Lower lobe of right lung (tissue), 2 donors: Measurements from ENCODE around the gene CDK6. TPM values are rescaled to one million over a fixed set of nuclear protein-coding genes. Genes with fewer than 3 reads are reported as not detected.

ENCODE experiments used
- ATAC-seq, 2 donors: fragments of 200-7000 bp; cut with Tn5 transposase; one replicate each; pipeline ENCODE4 v1.9.1; 2020 to 2022; ENCODE audit warnings: mild to moderate bottlenecking in 2 of 2, moderate library complexity in 2 of 2
- DNase-seq: peaks from one replicate; pipeline ENCODE4 v3.0.0-alpha.2; 2020
- H3K27ac ChIP-seq: fragments of 200-600 bp; one replicate; pipeline ENCODE4 v1.8.0; 2022
- H3K27me3 ChIP-seq: fragments of 200-600 bp; one replicate; pipeline ENCODE4 v1.8.0; 2022; ENCODE audit warnings: low read depth
- H3K36me3 ChIP-seq: fragments of 200-600 bp; one replicate; pipeline ENCODE4 v1.8.0; 2022; ENCODE audit warnings: mild to moderate bottlenecking
- H3K4me1 ChIP-seq: fragments of 200-600 bp; one replicate; pipeline ENCODE4 v1.8.0; 2022
- H3K4me3 ChIP-seq: fragments of 200-600 bp; one replicate; pipeline ENCODE4 v1.8.0; 2022; ENCODE audit warnings: mild to moderate bottlenecking
- H3K9me3 ChIP-seq: fragments of 200-600 bp; one replicate; pipeline ENCODE4 v1.8.0; 2022
- CTCF ChIP-seq: fragments of 200-600 bp; IDR thresholded peaks from one replicate; pipeline ENCODE4 v1.8.0; 2022; ENCODE audit warnings: antibody characterized with exemption, mild to moderate bottlenecking
- intact Hi-C: fragments of 100-400 bp; cut with DNase I; formaldehyde crosslinking; loops from one replicate; pipeline ENCODE4 v1.11.0; 2022
- total RNA-seq: library from RNA; stranded (reverse); fragmentation: NEBNext Ultra II Directional; extraction: Animal tissue kit (Norgen Biotek cat#: 25700); gene quantifications from one replicate; pipeline ENCODE4 v1.2.1, GENCODE V29; 2021
- donor health status: DM: no; HTN: yes; CAD: no; lungs with severe emphysema.

CDK6 gene
- total RNA-seq, 1 donor from 2014 or later = 21.7 TPM

- intact Hi-C loops = no loop called here
- DNase-seq (no peak), ATAC-seq (no peak)
- no peaks in the 10 kb centered on the region for H3K36me3 ChIP-seq
- H3K27ac ChIP-seq = no peak overlapping the region
- H3K9me3 ChIP-seq = no peaks in the 10 kb centered on the region
- TF ChIP-seq CTCF = no peak
- no peaks in the 10 kb centered on the region for H3K4me1 ChIP-seq
- no peaks in the 10 kb centered on the region for H3K27me3 ChIP-seq
- no peak overlapping the region for H3K4me3 ChIP-seq
These were observed 14.1 kb upstream of the CDK6 start for GRCh38 chr7:92850516-92850915.

GRCh38 chr7:92849322-92849721 is 12.9 kb upstream of the CDK6 start:
- no peak for ATAC-seq
- Histone ChIP-seq H3K36me3 (no peaks in the 10 kb centered on the region), H3K4me3 (no peak overlapping the region), H3K27me3 (no peaks in the 10 kb centered on the region), H3K9me3 (no peaks in the 10 kb centered on the region), H3K27ac (no peak overlapping the region), H3K4me1 (no peaks in the 10 kb centered on the region)
- no peak for DNase-seq
- no peak for TF ChIP-seq CTCF
- intact Hi-C loops = no loop called here

GRCh38 chr7:92848851-92849250 is 12.5 kb upstream of the CDK6 start:
- Histone ChIP-seq H3K27ac (no peak overlapping the region), H3K4me3 (no peak overlapping the region), H3K4me1 (no peaks in the 10 kb centered on the region), H3K9me3 (no peaks in the 10 kb centered on the region), H3K27me3 (no peaks in the 10 kb centered on the region), H3K36me3 (no peaks in the 10 kb centered on the region)
- ATAC-seq = no peak
- intact Hi-C loops = no loop called here
- no peak for TF ChIP-seq CTCF
- no peak for DNase-seq

- H3K36me3 ChIP-seq = no peaks in the 10 kb centered on the region
- intact Hi-C loops = no loop called here
- TF ChIP-seq CTCF = no peak
- H3K4me3 ChIP-seq = no peak overlapping the region
- no peaks in the 10 kb centered on the region for H3K4me1 ChIP-seq
- DNase-seq = no peak
- ATAC-seq = no peak
- H3K9me3 ChIP-seq = no peaks in the 10 kb centered on the region
- no peak overlapping the region for H3K27ac ChIP-seq
- H3K27me3 ChIP-seq = no peaks in the 10 kb centered on the region
These were observed 12.1 kb upstream of the CDK6 start for GRCh38 chr7:92848441-92848840.

- Histone ChIP-seq H3K27ac (no peak overlapping the region), H3K4me1 (no peaks in the 10 kb centered on the region)
These were observed 10.9 kb upstream of the CDK6 start for GRCh38 chr7:92847305-92847704.

More at GRCh38 chr7:92847305-92847704, 10.9 kb upstream of the CDK6 start:
- TF ChIP-seq CTCF = no peak
- Histone ChIP-seq H3K9me3 (no peaks in the 10 kb centered on the region), H3K4me3 (no peak overlapping the region), H3K27me3 (no peaks in the 10 kb centered on the region), H3K36me3 (no peaks in the 10 kb centered on the region)
- intact Hi-C loops = no loop called here
- no peak for DNase-seq
- ATAC-seq = no peak
